Right renal cortex interstitium (tissue), 3 donors: ENCODE data around the gene RPS26. TPM values are rescaled to one million over a fixed set of nuclear protein-coding genes. Genes with fewer than 3 reads are reported as not detected.
"Not testable (repeated sequence)": the region's sequence is repeated elsewhere in the genome, so short reads cannot be mapped to it uniquely, and the experiment has no call there.

ENCODE experiments used
- DNase-seq, 3 donors: peaks; one replicate each; pipeline ENCODE4 v3.0.0-alpha.2; 2013; ENCODE audit warnings: low read depth in 3 of 3, low spot score in 2 of 3
- polyA plus RNA-seq, 3 donors: library from polyadenylated mRNA; unstranded; fragments of 120-200 nt; gene quantifications; one replicate each; pipeline ENCODE4 v1.2.1, GENCODE V29; 2013; ENCODE audit not compliant: insufficient read length in 3 of 3

RPS26 gene
- polyA plus RNA-seq, 3 donors: 127 to 550 (median 327) TPM

GRCh38 chr12:56074396-56074795 lies 32.7 kb downstream of the RPS26 start:
- no peak for DNase-seq

- not testable (repeated sequence) for DNase-seq
These were observed 36.2 kb downstream of the RPS26 start for GRCh38 chr12:56077966-56078365.

- DNase-seq: no peak
These were observed 36.7 kb downstream of the RPS26 start for GRCh38 chr12:56078427-56078826.

GRCh38 chr12:56078931-56079722 lies 37.4 kb downstream of the RPS26 start:
- DNase-seq: peak in 2 of 3 donors; percentile 52 to 68

- DNase-seq: peak in 2 of 3 donors; percentile 57 to 72
These were observed 38.2 kb downstream of the RPS26 start, which contains the start of gene ERBB3 for GRCh38 chr12:56079723-56080555. Gene ERBB3, plus strand, starts transcription at chr12:56080165. Its CDS starts 136 bp downstream, at chr12:56080301.

GRCh38 chr12:56080556-56081138 lies 38.9 kb downstream of the RPS26 start:
- no peak for DNase-seq

- DNase-seq: no peak
These were observed 40.0 kb downstream of the RPS26 start for GRCh38 chr12:56081393-56082347.

- no peak for DNase-seq
These were observed 40.7 kb downstream of the RPS26 start for GRCh38 chr12:56082382-56082781.

- DNase-seq: no peak
These were observed 41.2 kb downstream of the RPS26 start for GRCh38 chr12:56082967-56083366.

- DNase-seq: no peak
These were observed 43.3 kb downstream of the RPS26 start for GRCh38 chr12:56084958-56085543.

- DNase-seq: no peak
These were observed 44.4 kb downstream of the RPS26 start for GRCh38 chr12:56086096-56086495.

GRCh38 chr12:56086608-56087007 lies 44.9 kb downstream of the RPS26 start:
- DNase-seq: no peak

- no peak for DNase-seq
These were observed 45.5 kb downstream of the RPS26 start for GRCh38 chr12:56087220-56087619.

Other genes with a start within 250 kb of the RPS26 start
- gene SARNP, start 224.2 kb upstream of the RPS26 start, polyA plus RNA-seq: 100 to 1,000 TPM; 131 to 167 (median 158) TPM
- gene ORMDL2, start 223.9 kb upstream of the RPS26 start, polyA plus RNA-seq: 10 to 100 TPM; 32.4 to 43.5 (median 43.3) TPM
- 10 to 100 TPM; 45.3 to 49.6 (median 46.6) TPM for gene DNAJC14, start 212.3 kb upstream of the RPS26 start, polyA plus RNA-seq
- gene MMP19, start 199.0 kb upstream of the RPS26 start, polyA plus RNA-seq: under 1 TPM; 0.47 to 0.93 (median 0.52) TPM
- gene PYM1, start 114.0 kb upstream of the RPS26 start, polyA plus RNA-seq: 10 to 100 TPM; 35.6 to 37.5 (median 36.3) TPM
- gene DGKA, start 110.8 kb upstream of the RPS26 start, polyA plus RNA-seq: 10 to 100 TPM; 17.2 to 17.8 (median 17.7) TPM
- gene PMEL, start 75.9 kb upstream of the RPS26 start, polyA plus RNA-seq: 1 to 10 TPM; 3.0 to 3.9 (median 3.8) TPM
- 10 to 100 TPM; 56.8 to 58.8 (median 58.6) TPM for gene CDK2, start 75.1 kb upstream of the RPS26 start, polyA plus RNA-seq
- 100 to 1,000 TPM; 160 to 162 (median 161) TPM for gene RAB5B, start 67.8 kb upstream of the RPS26 start, polyA plus RNA-seq
- gene SUOX, start 44.6 kb upstream of the RPS26 start, polyA plus RNA-seq: 10 to 100 TPM; 47.0 to 48.1 (median 47.4) TPM
- 10 to 100 TPM; 15.0 to 15.7 (median 15.1) TPM for gene IKZF4, start 20.9 kb upstream of the RPS26 start, polyA plus RNA-seq
- gene ERBB3, start 38.2 kb downstream of the RPS26 start, polyA plus RNA-seq: 10 to 100 TPM; 72.3 to 90.7 (median 82.9) TPM
- gene PA2G4, start 62.6 kb downstream of the RPS26 start, polyA plus RNA-seq: 100 to 1,000 TPM; 171 to 177 (median 175) TPM
- 1,000 to 10,000 TPM; 5,478 to 6,026 (median 6,015) TPM for gene RPL41, start 74.7 kb downstream of the RPS26 start, polyA plus RNA-seq
- 1 to 10 TPM; 5.8 to 6.3 (median 6.1) TPM for gene ZC3H10, start 76.3 kb downstream of the RPS26 start, polyA plus RNA-seq
- 10 to 100 TPM; 75.1 to 82.9 (median 77.6) TPM for gene ESYT1, start 86.3 kb downstream of the RPS26 start, polyA plus RNA-seq
- 100 to 1,000 TPM; 176 to 177 (median 176) TPM for gene MYL6B, start 110.7 kb downstream of the RPS26 start, polyA plus RNA-seq
- gene MYL6, start 116.4 kb downstream of the RPS26 start, polyA plus RNA-seq: 1,000 to 10,000 TPM; 2,228 to 2,441 (median 2,313) TPM
- gene SMARCC2, start 147.6 kb downstream of the RPS26 start, polyA plus RNA-seq: 100 to 1,000 TPM; 112 to 131 (median 118) TPM
- gene RNF41, start 180.0 kb downstream of the RPS26 start, polyA plus RNA-seq: 10 to 100 TPM; 44.8 to 48.4 (median 46.7) TPM
- gene NABP2, start 182.4 kb downstream of the RPS26 start, polyA plus RNA-seq: 10 to 100 TPM; 26.1 to 31.5 (median 29.5) TPM
- gene SLC39A5, start 188.1 kb downstream of the RPS26 start, polyA plus RNA-seq: 10 to 100 TPM; 36.0 to 50.3 (median 49.2) TPM
- 10 to 100 TPM; 24.9 to 27.2 (median 25.2) TPM for gene ANKRD52, start 216.5 kb downstream of the RPS26 start, polyA plus RNA-seq
- 10 to 100 TPM; 16.6 to 19.6 (median 16.8) TPM for gene COQ10A, start 225.0 kb downstream of the RPS26 start, polyA plus RNA-seq